Endometrial microvascular endothelial cells (primary cell): ENCODE measurements around the gene PHACTR4. TPM values are rescaled to one million over a fixed set of nuclear protein-coding genes. Genes with fewer than 3 reads are reported as not detected.
"Not testable (repeated sequence)": the region's sequence is repeated elsewhere in the genome, so short reads cannot be mapped to it uniquely, and the experiment has no call there.

Source experiments
- in situ Hi-C: cut with HindIII; loops from 2 replicates; pipeline ENCODE4 v1.10.0; 2017; ENCODE audit warnings: low sequenced_read_pairs, low pct_unique_long_range_greater_than_20kb; ENCODE audit errors: inconsistent ontology term
- total RNA-seq: library from RNA; depleted of rRNA; stranded (reverse); fragments of >200 nt; gene quantifications from one replicate; pipeline ENCODE4 v1.2.3, GENCODE V29; 2015; ENCODE audit errors: inconsistent ontology term

The PHACTR4 gene
- total RNA-seq, 1 donor from 2014 or later = 24.5 TPM

- in situ Hi-C loops = no loop called here
Observed at GRCh38 chr1:28458237-28459228, 89.0 kb downstream of the PHACTR4 start.

GRCh38 chr1:28466226-28466778 is 96.8 kb downstream of the PHACTR4 start:
- in situ Hi-C loops = loop anchor here (10.0 kb wide), 1 partner anchor 52 kb away; no protein-coding TSS in a partner anchor

GRCh38 chr1:28470146-28470545 is 100.6 kb downstream of the PHACTR4 start:
- in situ Hi-C loops = no loop called here

GRCh38 chr1:28479497-28479896 is 110.0 kb downstream of the PHACTR4 start:
- in situ Hi-C loops = not testable (repeated sequence)

- in situ Hi-C loops = no loop called here
Observed at GRCh38 chr1:28480308-28480707, 110.8 kb downstream of the PHACTR4 start.

GRCh38 chr1:28482138-28482537 is 112.6 kb downstream of the PHACTR4 start:
- in situ Hi-C loops = no loop called here

- in situ Hi-C loops = no loop called here
Observed at GRCh38 chr1:28482702-28483101, 113.2 kb downstream of the PHACTR4 start.

GRCh38 chr1:28494737-28495136 is 125.2 kb downstream of the PHACTR4 start:
- in situ Hi-C loops = no loop called here

- in situ Hi-C loops = no loop called here
Observed at GRCh38 chr1:28499553-28499952, 130.0 kb downstream of the PHACTR4 start.

- in situ Hi-C loops = no loop called here
Observed at GRCh38 chr1:28501925-28502324, 132.4 kb downstream of the PHACTR4 start.

- in situ Hi-C loops = no loop called here
Observed at GRCh38 chr1:28503117-28503516, 133.6 kb downstream of the PHACTR4 start.

- in situ Hi-C loops = no loop called here
Observed at GRCh38 chr1:28505406-28506187, 136.1 kb downstream of the PHACTR4 start, which contains the start of gene RCC1. Gene RCC1 (plus strand): TSS chr1:28506043. CDS start chr1:28529867, 23,824 bp downstream.

- in situ Hi-C loops = no loop called here
Observed at GRCh38 chr1:28506907-28507246, 137.3 kb downstream of the PHACTR4 start.

GRCh38 chr1:28507247-28507645 is 137.7 kb downstream of the PHACTR4 start:
- in situ Hi-C loops = no loop called here

- in situ Hi-C loops = no loop called here
Observed at GRCh38 chr1:28507646-28508434, 138.3 kb downstream of the PHACTR4 start.

- in situ Hi-C loops = no loop called here
Observed at GRCh38 chr1:28508435-28508754, 138.9 kb downstream of the PHACTR4 start.

GRCh38 chr1:28509705-28510272 is 140.2 kb downstream of the PHACTR4 start:
- in situ Hi-C loops = no loop called here

- in situ Hi-C loops = no loop called here
Observed at GRCh38 chr1:28510273-28510969, 140.9 kb downstream of the PHACTR4 start.
